ENCODE data around the gene FBXO33.

The FBXO33 gene, protein sequence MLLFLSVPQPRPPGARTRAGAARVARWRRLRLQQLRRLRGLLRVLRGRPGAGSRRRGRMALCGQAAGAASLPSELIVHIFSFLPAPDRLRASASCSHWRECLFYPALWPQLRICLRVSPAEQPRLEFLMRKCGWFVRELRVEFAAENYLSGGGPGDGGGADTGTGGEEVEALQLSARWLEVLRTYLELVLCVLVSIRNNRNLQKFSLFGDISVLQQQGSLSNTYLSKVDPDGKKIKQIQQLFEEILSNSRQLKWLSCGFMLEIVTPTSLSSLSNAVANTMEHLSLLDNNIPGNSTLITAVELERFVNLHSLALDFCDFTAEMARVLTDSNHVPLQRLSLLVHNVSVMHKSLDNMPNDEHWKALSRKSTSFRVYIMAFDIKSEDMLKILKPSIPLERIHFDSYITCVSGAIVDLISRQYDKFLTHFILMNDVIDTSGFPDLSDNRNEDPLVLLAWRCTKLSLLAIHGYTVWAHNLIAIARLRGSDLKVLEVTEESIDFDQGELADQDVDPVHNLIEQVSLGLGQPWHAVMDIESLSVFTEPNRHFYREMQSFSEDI

DNA sequence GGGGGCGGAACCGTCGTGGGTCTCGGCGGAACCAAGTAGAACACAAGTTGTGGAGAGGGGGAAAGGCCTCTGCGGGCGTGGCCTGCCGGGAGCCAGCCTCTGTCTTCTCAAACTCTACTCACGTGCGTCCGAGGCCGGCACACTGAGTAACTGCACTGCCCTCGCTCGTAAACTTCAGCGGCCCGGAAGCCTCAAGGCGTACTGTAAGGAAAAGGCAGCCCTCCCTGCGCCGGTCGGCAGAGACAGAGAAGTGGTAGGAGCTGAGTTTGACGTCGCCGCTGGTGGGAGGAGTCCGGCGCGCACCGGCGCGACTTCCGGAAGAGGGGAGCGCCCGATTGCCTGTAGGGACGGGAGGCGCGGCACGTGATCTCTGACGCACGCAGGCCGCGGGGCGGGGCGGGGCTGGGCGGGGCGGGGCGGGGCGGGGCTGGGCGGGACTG is at the start of gene FBXO33:
Gene FBXO33, minus strand, starts transcription at position 255 of the 440 bp plus-strand sequence. CDS start 271 bp downstream, outside the sequence.
- peak; percentile 94 to 99 (median 99) for DNase-seq

DNA sequence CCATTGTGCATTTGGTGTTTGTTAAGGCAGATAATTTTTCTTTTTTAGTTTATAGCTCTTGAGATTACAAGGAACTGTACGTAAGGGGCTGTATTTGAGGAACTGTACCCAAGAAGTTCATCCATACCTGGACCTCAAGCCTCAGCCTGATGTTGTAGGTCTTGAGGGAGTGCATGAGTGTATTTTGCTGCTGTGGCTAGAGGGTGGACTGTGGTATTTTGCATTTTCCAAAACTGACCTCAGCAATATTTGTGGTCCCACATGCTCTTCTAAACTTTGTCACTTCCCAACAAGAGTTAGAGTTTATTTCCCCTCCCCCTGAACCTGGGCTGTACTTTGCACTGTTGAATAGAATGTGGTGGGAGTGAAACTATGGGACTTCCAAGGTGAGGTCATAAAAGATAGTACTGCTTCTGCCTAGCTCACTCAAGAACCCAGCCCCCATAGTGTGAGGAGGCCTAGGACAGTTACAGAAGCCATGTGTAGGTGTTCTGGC is 42.2 kb upstream of the FBXO33 start:
- no peak for DNase-seq

DNA sequence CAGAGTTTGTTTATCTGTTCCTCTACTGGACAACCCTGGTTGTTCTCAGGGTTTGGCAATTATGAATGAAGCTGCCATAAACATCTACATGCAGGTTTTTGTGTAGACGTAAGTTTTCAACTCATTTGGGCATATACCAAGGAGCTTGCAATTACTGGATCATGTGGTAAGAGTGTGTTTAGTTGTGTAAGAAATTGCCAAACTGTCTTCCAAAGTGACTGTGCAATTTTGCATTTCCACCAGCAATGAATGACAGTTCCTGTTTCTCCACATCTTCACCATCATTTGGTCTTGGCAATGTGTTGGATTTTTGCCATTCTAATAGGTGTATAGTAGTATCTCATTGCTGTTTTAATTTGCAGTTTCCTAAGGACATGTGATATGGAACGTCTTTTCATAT is 39.8 kb upstream of the FBXO33 start:
- DNase-seq = no peak

DNA sequence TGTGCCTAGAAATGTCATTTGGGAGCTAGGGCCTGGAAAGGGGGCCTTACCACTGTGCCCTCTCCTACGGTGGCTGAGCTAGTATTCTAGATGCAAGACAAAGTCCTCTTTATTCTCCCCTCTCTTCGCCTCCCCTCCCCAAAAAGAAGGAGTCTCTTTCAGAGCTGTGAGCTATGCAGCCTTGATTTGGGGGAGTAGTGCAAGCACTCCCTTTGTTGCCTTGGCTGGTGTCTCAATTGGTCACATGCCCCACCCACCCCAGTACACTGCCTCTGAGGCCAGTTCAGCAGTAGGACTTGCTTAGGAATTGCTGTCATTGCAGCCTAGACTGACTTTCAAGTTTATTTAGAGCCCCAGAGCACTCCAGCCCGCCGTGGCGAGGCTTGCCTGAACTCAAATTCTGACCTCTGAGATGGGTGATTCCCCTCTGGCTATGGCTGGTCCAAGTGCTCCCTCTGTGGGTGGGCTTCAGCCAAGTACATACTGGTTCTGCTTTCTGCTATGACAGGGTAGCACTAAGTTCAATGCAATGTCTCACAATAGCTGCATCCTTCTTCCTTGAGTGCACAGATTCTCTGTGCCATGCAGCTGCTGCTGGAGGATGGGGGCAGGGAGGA is 37.0 kb upstream of the FBXO33 start:
- peak in 1 of 3 experiments; percentile 30 for DNase-seq

DNA sequence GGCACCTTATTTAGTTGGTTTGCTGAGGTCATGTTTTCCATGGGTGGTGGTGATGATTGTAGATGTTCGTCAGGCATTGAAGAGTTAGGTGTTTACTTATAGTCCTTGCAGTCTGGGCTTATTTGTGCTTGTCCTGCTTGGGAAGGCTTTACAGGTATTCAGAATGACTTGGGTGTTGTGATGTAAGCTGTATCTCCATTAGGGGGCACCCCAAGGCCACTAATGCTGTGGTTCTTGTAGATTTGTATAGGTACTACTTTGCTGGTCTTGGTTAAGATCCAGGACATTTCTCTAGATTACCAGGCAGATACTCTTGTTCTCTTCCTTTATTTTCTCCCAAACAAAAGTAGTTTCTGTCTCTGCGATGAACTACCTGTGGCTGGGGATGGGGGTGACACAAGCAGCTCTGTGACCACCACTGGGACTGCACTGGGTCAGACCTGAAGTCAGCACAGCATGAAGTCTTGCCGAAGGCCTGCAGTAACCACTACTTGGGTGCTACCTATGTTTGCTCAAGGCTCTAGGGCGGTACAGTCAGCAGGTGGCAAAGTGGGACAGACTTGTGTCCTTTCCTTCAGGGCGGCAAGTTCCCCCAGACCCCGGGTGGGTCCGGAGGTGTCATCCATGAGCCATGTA is 35.8 kb upstream of the FBXO33 start:
- DNase-seq = peak; percentile 26 to 58 (median 29)

DNA sequence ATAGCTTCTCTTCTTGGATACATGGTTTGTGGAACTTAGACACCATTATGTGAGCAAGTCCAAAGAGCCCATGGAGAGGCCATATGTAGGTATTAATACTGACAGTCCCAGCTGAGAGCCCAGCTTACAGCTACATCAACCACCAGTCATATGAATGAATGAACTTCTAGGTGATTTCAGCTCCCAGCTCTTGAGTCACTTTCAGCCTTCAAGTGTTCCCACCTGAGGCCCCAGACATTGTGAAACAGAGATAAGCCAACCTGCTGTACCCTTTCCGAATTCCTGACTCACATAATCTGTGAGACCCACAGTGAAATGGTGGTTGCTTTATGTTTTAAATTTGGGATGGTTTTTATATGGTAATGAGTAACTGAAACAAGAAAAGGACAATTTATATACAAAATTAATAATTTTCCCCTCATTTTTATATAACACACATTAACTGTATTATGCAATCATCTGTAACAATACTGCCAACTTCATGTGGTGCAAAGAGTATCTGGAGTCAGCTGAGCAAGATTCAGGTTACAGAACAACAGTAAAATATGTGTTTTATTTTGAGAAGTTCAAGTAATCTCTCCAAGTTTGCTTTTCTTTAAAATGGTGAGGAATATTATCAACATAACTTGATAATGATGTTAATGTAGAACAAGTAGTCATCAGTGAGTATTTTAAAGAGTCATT is 27.7 kb upstream of the FBXO33 start:
- DNase-seq = no peak

DNA sequence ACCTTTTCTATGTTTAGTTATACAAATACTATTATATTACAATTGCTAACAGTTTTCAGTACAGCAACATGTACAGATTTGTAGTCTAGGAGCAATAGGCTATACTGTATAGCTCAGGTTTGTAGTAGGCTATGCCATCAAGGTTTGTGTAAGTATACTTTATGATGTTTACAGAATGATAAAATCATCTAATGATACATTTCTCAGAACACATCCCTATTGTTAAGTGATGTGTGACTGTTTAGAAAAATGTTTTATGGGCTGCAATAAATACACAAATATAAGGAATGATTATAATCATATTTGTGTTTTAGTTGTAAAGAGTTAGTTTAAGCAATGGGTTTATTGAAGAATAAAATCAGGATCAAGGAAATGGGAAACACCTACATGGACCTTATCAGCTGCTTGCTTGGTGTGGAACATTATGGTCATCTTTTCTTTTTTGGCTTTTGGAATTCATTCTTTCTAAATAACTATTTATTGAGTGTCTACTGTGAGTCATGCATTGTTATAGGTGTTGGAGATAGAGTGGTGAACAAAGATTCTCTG is 24.5 kb upstream of the FBXO33 start:
- no peak for DNase-seq

DNA sequence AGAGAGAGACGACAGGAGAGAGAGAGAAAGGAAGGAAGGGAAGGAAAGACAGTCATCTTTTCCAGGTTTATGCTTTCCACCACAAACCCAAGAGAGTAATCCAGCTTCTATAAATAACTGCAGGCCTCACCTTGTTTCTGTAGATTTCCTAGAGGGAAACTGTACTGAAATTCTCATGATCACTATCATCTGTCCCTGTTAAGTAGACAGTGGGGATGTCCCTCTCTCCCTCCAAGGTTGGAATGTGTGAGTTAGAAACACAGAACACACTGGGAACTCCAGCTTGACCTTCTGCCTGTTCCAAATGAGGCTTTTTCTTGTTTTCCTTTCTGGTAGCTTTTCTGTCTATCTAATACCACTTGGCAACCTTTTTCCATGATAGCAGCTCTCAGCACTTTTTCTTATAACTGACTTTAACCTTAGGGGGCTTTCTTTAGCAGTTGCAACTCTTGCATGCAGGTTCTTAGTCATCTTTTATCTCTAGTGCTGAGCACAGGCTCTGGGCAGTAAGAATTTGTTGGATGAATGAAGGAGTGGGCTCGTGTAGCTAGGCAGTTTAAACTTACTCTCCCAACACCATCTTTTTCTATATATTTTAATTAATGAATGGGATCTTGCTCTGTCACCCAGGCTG is 22.8 kb upstream of the FBXO33 start:
- no peak for DNase-seq

DNA sequence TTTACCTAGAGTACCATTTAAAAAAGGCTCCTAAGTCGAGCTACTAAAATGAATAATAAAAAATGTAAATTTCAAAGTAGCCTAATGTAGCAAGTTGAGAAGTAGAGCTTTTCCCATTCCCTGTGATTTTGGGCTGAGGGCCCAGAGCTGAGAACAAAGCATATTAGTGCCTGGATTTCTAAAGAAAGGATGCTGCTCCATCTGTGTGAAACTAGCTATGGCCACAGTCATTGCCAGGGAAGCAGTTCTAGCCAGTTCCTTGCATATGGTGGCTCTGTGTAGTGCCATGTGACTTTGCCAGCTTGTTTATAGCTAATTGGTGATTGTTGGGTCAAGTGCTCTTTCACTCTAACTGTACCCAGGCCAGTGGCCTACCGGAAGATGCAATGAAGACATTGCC is 20.4 kb upstream of the FBXO33 start:
- no peak for DNase-seq

DNA sequence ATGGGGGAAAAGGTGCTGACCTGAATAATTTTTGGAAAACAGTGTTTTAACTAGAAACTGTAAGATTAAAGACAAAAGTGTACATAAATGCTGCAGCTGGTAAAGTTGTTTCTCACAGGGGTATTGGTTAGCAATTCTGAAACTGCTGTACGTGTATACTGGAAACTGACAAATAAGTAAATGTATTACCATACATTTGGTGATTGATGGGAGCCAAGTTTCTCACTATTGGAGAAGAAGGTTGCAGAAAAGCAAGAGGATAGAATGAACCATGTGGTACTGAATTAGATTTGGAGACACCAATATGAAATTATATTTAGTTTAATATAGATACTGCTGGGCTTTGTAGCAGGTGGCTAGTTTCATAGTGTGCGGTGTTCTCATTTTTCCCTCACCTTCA is 19.6 kb upstream of the FBXO33 start:
- DNase-seq = no peak

DNA sequence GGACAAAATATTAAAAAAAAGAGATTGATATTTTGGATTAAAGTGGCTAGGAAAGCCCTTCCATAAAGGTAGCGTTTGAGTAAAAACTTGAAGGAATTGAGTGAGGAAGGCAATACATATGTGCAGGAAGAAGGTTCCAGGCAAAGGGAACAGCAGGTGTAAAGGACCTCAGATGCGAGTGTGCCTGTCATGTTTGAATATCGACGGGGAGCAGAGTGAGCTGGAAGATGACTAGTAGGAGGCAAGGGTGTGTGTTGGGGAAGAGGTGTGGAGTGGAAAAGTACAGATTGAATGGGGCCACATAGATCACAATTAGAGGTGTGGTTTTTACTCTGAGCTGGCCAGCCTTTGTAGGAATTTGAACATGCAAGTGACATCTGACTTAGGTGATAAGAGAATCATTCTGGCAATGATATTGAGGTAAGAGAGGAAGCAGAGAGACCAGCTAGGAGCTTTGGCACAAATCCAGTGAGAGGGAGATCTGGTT is 15.0 kb upstream of the FBXO33 start:
- peak in 1 of 3 experiments; percentile 1 for DNase-seq

DNA sequence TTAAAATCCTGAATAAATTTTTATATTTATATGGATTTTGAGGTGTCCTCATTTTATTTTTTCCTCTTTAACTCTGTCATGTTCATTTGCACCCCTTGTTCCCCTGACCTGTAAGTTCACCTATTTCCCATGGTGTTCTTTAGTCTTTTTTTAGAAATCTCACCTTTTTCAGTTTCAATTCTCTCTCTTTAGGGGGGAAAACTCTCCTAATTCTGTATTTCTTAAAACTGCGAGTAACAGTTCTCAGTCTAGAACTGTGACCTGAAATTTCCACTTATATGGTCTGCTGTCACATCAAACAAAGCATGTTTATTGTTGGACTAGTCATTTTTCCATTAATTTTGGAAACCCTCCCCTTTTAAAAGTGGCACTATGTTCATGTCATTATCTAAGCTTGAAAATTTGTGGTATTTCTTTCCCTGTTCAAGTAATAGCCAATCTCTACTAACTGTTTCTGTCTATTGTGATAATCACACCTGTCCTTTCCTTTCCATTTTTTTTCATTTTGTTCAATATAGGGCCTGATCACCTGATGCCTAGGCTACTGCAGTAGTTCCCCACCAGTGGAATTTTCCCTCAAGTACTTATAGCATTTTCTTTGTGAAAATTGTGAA is 14.0 kb upstream of the FBXO33 start:
- DNase-seq = no peak

DNA sequence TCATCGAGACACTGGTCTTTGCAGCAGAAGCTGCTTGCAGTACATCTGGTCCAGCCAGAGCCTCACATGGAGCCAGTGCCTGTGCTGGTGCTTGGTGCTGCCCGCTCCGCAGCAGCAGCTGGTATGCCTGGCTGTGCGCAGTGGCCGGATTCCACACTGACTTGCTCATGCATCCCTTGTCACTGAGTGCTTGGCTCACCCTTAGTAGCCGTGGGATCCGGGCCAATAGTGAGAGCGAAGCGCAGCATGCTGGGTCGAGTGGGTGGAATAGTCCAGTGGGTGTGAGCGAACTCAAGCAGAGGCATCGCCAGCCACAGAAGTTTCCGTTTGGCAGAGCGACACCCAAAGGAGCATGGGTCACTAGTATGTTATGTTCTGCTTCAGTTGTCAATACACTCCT is 10.1 kb upstream of the FBXO33 start:
- DNase-seq = no peak

DNA sequence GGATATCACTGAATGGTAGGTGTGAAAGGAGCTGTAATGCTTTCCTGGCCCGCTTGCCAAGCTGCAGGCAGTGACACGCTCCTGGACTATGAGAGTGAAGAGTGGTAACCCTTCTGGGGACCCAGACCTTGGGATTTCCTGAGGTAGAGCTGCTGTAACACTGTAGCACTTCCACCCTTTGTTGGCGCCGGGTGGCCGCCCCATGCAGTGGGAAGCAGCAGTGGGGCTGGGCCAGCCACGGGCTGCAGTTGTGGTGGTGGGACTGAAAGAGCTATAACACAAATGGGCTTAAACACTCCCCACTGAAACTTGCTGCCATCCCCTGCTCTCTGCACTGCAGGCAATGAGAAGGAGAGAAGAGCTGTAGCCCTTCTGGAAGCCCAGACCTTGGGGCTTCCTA is 9.6 kb upstream of the FBXO33 start:
- DNase-seq = no peak

DNA sequence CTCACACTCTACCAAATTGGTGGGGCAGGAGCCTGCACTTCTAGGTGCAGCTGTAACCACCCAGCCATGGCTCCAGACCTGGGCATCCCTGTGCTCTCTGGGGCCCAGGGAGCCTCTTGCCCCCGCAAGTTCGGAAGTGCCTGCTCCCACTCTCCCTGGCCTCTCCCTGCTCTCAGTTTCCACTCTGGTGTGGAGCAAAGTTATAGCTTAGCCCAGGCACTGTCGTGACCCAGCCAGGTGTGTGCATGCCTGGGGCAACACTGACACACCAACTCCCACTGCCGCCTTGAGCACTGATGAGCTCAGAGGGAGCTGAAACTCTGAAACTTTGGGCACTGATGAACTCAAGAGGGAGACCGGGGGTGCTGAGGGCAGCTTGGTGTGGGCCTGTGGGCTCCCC is 8.7 kb upstream of the FBXO33 start:
- no peak for DNase-seq

DNA sequence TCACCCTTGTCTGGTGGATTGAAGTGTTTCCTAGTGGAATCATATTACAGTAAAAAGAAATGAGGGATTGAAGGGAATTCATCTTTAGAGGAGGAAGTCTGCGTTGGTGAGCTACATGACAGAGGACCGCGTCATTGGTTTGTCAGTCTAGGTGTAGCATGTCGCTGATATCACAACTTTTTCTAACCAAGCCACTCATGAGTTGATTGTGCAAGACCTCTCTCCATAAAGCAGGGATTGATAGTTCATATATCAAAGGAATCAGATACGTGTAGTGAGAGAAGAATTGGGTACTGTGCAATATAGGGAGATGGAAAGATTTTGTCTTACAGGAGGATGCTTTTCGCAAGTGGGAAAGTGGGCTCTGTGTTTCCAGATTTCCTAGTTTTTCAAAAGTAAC is 3.0 kb upstream of the FBXO33 start:
- no peak for DNase-seq

DNA sequence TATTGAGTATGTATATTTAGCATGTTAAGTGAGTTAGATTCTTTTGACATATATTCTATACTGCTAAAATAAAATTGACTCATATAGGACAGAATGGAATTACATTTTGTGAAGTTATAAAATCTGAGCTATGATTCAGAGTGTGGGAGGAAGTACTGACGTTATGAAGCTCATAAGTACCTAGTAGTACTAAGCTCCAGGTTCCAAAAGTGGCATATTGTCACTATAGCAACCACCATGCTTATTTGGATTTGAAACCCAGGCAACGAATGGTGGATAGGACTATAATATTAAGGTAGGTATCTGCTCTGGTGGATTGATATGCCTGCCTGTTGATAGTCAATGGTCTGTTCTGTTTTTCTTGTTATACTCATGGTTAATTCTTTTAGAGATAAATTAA is 2.2 kb upstream of the FBXO33 start:
- DNase-seq = peak in 2 of 3 experiments; percentile 1 to 52

DNA sequence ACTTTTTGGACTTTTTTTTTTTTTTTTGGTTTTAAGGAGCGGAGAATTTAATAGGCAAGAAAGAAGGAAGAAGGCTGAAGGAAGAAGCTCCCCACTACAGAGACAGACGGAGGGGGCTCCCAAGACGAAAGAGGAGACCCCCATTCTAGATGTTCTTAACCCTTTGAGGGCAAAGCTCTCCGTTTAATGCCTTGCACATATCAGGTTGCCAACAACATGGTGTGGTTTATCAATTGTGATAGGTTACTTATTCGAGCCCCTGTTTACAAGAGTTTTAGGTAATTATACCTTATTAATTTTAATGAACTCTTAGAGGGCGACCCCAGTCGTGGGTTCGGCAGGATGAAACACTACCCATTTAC is 1.2 kb upstream of the FBXO33 start:
- DNase-seq = peak in 2 of 3 experiments; percentile 33 to 65

DNA sequence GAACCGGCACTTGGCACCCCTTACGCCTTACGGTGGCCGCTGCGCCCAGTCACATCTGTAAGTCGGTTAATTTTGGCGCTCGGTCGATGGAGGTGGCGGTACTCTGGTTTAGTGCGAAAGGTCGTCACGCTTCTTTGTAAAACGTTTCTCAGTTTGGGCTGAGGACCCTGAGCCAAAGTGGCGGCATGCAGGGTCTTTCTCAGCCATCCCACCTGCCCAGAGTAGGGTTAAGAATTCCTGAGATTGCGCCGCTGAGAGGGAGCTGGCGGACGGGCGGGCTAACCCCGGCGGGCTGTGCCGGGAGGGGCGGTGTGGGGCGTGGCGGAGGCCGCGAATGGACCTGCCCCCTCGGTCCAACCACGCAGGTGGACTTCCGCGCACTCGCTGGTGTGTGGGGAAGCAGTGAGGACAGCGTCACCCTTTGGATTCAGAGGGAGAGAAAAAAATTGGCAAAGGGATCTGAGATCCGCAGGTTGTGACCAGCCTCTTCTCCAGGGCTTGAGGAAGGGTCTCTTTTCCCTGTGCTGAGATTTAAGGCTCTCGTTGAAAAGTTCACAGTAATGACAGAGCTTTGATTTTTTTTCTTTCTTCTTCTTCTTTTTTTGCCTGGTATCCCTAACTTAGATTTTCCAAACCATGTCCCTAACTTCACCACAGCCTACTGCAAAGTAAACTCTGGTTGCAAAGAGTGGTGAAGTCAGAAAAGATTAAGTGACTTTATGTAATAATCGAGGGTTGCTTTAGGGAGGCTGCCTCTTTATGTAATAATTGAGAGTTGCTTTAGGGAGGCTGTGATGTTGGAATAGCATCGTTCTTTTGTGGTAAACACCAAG is 602 bp upstream of the FBXO33 start:
- DNase-seq = peak; percentile 94 to 99 (median 99)

DNA sequence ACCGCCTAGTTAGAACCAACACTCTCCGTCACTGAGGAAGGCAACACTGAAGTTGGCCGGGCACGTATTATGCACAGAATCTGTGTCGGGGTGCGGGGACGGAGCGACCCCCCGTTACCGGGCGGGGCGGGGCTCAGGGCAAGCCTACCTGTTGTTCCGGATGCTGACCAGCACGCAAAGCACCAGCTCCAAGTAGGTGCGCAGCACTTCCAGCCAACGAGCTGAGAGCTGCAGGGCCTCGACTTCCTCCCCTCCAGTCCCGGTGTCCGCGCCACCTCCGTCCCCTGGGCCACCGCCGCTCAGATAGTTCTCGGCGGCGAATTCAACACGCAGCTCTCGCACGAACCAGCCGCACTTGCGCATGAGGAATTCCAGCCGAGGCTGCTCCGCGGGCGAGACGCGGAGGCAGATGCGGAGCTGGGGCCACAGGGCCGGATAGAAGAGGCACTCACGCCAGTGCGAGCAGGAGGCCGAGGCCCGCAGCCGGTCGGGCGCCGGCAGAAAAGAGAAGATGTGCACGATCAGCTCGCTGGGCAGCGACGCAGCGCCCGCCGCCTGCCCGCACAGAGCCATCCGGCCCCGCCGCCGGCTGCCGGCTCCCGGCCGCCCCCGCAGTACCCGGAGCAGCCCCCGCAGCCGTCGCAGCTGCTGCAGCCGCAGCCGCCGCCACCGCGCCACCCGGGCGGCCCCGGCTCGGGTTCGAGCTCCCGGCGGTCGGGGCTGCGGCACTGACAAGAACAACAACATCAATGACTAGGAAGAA is 636 bp downstream of the FBXO33 start:
- peak; percentile 48 to 79 (median 74) for DNase-seq

All from NCI-H1417 (cell line).